ENCODE data around the gene LAMP5. TPM values are rescaled to one million over a fixed set of nuclear protein-coding genes. Genes with fewer than 3 reads are reported as not detected.

The LAMP5 gene
- total RNA-seq, 4 donors from 2014 or later, result not detected

DNA sequence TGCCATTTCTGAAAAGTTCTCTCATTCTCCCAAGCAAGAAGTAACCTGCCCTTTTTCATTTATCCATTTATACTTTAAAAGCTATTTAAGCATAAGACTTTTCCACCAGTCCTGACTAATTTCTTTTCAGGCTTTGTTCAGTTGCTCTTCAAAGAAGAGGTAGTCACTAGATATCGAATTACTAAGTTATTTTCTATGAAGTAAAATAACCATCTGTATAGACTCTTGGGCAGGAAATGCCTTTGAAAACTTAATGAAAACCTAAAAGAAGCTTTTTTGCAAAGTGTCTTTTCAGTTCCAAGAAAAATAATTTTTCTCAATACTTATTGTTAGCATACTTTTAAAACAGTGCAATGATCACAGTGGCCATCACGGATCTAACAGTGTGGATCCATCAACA is 31.3 kb upstream of the LAMP5 start:
- Histone ChIP-seq H3K27ac (no peak overlapping the region), H3K27me3 (no peaks in the 10 kb centered on the region), H3K4me3 (no peak overlapping the region), H3K4me1 (no peaks in the 10 kb centered on the region), H3K9me3 (no peaks in the 10 kb centered on the region), H3K36me3 (no peaks in the 10 kb centered on the region)
- DNase-seq, result no peak
- no peak for ATAC-seq
- TF ChIP-seq, protein P1, sequence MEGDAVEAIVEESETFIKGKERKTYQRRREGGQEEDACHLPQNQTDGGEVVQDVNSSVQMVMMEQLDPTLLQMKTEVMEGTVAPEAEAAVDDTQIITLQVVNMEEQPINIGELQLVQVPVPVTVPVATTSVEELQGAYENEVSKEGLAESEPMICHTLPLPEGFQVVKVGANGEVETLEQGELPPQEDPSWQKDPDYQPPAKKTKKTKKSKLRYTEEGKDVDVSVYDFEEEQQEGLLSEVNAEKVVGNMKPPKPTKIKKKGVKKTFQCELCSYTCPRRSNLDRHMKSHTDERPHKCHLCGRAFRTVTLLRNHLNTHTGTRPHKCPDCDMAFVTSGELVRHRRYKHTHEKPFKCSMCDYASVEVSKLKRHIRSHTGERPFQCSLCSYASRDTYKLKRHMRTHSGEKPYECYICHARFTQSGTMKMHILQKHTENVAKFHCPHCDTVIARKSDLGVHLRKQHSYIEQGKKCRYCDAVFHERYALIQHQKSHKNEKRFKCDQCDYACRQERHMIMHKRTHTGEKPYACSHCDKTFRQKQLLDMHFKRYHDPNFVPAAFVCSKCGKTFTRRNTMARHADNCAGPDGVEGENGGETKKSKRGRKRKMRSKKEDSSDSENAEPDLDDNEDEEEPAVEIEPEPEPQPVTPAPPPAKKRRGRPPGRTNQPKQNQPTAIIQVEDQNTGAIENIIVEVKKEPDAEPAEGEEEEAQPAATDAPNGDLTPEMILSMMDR (IDR thresholded peaks at IDR 0.05 in 4 of 5, conservative IDR thresholded peaks at IDR 0.05 in 1 of 5), result no peak
- no peak for TF ChIP-seq POLR2A (IDR thresholded peaks at IDR 0.05)
- intact Hi-C loops (cut with DNase I; ENCODE audit: low total_unique reads), result no loop called here
- in situ Hi-C loops (cut with MboI; ENCODE audit: low sequenced_read_pairs in 4 of 4), result no loop called here

DNA sequence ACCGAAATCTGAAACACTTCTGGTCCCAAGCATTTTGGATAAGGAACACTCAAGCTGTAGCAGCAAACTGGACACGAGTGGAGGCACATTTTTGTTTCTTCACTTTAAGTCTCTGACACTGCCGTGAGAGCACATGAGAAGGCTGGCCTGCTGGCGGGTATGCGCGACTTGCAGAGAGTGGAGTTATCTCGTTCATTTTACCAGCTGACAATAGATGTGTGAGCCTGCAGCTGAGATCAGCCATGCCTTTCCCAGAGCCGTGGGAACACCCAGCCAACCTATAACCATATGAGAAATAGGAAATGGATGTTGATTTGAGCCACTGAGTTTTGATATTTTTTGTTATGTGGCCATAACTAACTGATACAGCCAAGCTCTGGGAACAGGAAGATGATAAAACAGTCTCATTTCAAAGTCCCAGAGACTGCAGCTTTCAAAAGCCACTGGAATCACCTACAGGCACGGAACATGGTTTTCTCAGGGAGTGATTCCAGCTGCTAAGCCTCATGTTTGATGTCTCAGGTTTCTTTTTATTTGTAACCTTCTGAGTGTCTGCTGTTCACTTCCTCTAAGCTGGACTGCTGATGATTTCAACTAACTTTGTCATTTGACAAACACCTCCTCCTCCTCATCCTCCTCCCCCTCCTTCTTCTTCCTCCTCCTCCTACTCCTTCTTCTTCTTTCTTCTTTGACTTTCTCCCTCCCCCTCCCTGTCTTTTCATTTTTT is 28.6 kb upstream of the LAMP5 start:
- Histone ChIP-seq H3K27ac (no peak overlapping the region), H3K9me3 (no peaks in the 10 kb centered on the region), H3K4me3 (no peak overlapping the region), H3K36me3 (no peaks in the 10 kb centered on the region), H3K27me3 (no peaks in the 10 kb centered on the region), H3K4me1 (no peaks in the 10 kb centered on the region)
- TF ChIP-seq, protein P1 (IDR thresholded peaks at IDR 0.05 in 4 of 5, conservative IDR thresholded peaks at IDR 0.05 in 1 of 5), result no peak
- TF ChIP-seq POLR2A (IDR thresholded peaks at IDR 0.05), result no peak
- no peak for ATAC-seq
- DNase-seq, result no peak
- intact Hi-C loops (cut with DNase I; ENCODE audit: low total_unique reads) (no loop called here), in situ Hi-C loops (cut with MboI; ENCODE audit: low sequenced_read_pairs in 4 of 4) (no loop called here)

DNA sequence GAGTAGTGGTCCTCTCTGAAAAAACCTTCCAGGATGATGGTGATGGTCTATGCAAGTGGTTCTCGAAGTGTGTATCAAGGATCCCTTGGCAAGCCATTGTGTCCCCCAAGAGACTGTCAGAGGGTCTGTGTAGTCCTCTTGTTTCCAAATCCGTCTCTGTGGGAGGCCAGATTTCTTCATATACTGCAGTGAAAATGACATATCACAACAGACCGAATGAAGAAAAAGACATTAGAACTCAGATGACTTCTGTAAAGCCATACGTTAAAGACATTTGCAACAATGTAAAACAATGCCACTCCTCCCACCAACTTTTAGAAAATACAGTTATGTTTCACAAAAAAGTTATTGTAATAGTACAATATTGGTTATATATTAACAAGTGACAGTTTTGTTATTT is 27.2 kb upstream of the LAMP5 start:
- intact Hi-C loops (cut with DNase I; ENCODE audit: low total_unique reads) (no loop called here), in situ Hi-C loops (cut with MboI; ENCODE audit: low sequenced_read_pairs in 4 of 4) (no loop called here)
- DNase-seq (no peak), ATAC-seq (no peak)
- Histone ChIP-seq H3K36me3 (no peaks in the 10 kb centered on the region), H3K4me3 (no peak overlapping the region), H3K27ac (no peak overlapping the region), H3K27me3 (no peaks in the 10 kb centered on the region), H3K9me3 (no peaks in the 10 kb centered on the region), H3K4me1 (no peaks in the 10 kb centered on the region)
- TF ChIP-seq, protein P1 (IDR thresholded peaks at IDR 0.05 in 4 of 5, conservative IDR thresholded peaks at IDR 0.05 in 1 of 5), result no peak
- no peak for TF ChIP-seq POLR2A (IDR thresholded peaks at IDR 0.05)

DNA sequence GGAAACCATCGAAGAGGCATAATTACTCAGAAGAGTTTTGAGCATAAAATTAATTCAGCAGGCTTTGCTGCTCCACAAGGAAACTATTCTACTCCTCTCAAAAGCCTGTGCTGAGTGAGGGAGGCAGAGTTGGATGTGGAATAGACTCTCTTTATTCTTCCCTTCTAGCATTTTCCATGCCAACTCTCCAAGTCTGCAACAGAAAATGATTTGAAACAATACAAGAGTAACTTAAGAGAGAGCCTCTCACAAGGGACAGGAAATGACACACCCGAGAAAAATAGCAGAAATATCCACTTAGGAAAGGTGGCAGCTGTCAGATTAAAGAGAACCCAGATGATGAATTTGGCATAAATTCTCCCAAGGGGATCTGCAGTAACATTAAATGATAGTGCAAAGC is 26.3 kb upstream of the LAMP5 start:
- Histone ChIP-seq H3K36me3 (no peaks in the 10 kb centered on the region), H3K4me3 (no peak overlapping the region), H3K27ac (no peak overlapping the region), H3K4me1 (no peaks in the 10 kb centered on the region), H3K27me3 (no peaks in the 10 kb centered on the region), H3K9me3 (no peaks in the 10 kb centered on the region)
- intact Hi-C loops (cut with DNase I; ENCODE audit: low total_unique reads) (no loop called here), in situ Hi-C loops (cut with MboI; ENCODE audit: low sequenced_read_pairs in 4 of 4) (no loop called here)
- DNase-seq (no peak), ATAC-seq (no peak)
- TF ChIP-seq, protein P1 (IDR thresholded peaks at IDR 0.05 in 4 of 5, conservative IDR thresholded peaks at IDR 0.05 in 1 of 5), result no peak
- no peak for TF ChIP-seq POLR2A (IDR thresholded peaks at IDR 0.05)

DNA sequence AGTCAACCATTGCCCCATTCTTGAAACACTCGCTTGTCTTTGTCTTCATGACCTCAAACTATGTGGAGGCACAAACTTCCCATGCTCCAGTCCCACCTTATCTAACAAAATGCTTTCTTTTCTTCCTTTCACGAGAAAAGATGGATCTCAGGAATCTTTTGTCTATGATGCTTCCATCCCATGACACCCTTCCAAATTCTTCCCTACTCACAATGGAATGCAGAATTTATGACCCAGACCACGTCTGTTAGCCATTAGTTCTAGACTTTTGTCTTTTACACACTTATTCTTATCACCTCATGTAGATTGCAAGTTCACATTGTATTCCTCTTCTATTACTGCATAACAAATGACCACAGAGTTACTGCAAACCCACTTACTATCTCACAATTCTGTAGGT is 24.2 kb upstream of the LAMP5 start:
- Histone ChIP-seq H3K36me3 (no peaks in the 10 kb centered on the region), H3K4me3 (no peak overlapping the region), H3K27ac (no peak overlapping the region), H3K9me3 (no peaks in the 10 kb centered on the region), H3K4me1 (no peaks in the 10 kb centered on the region), H3K27me3 (no peaks in the 10 kb centered on the region)
- DNase-seq, result no peak
- intact Hi-C loops (cut with DNase I; ENCODE audit: low total_unique reads) (no loop called here), in situ Hi-C loops (cut with MboI; ENCODE audit: low sequenced_read_pairs in 4 of 4) (no loop called here)
- TF ChIP-seq POLR2A (IDR thresholded peaks at IDR 0.05), result no peak
- TF ChIP-seq, protein P1 (IDR thresholded peaks at IDR 0.05 in 4 of 5, conservative IDR thresholded peaks at IDR 0.05 in 1 of 5), result no peak
- no peak for ATAC-seq
